Measurements from ENCODE around the gene SPECC1. TPM values are rescaled to one million over a fixed set of nuclear protein-coding genes. Genes with fewer than 3 reads are reported as not detected.

SPECC1 gene
- total and polyA plus RNA-seq, 2 of the 4 experiments (the other 2 are of a cell fraction): 16.9 to 26.2 TPM

DNA sequence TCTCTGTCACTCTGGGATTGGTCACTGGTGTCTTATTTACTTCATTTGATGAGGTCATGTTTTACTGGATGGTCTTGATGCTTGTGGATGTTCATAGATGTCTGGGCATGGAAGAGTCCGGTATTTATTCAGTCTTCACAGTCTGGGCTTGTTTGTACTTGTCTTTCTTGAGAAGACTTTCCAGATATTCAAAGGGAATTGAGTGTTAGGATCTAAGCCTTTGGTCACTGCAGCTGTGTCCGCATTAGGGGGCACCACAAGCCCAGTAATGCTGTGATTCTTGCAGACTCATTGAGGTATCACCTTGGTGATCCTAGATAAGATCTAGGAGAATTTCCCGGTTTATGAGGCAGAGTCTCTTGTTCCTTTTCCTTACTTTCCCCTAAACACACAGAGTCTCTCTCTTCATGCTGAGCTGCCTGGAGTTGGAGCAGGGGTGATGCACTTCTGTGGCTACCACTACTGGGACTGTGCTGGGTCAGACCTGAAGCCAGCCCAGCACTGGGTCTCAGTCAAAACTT, 214.7 kb downstream of the SPECC1 start:
- H3K27me3 ChIP-seq (ENCODE audit: control insufficient read depth, insufficient read depth, low read length): no peaks in the 10 kb centered on the region
- peaks cover 23 to 48% of the 10 kb centered on the region in 2 experiments; a peak in 3 of 4 replicates for H3K79me1 ChIP-seq (ENCODE audit: low read depth in 1 of 2, low read length in 2 of 2)
- H3K4me2 ChIP-seq (ENCODE audit: low read depth, low read length): no peak overlapping the region
- intact Hi-C loops (cut with micrococcal nuclease): loop anchor here (10.0 kb wide), 1 partner anchor 771 kb away; no protein-coding TSS in a partner anchor
- ATAC-seq (ENCODE audit: low read depth) (no peak), DNase-seq (peak; percentile 10)
- H3K23ac ChIP-seq (ENCODE audit: low read depth, low read length): peak overlapping the region; percentile 22; the same call in 1 of the 2 replicates
- H4K5ac ChIP-seq (ENCODE audit: low read depth, low read length): peak overlapping the region; percentile 45; the same call in 1 of the 2 replicates
- ChIA-PET CTCF (no interaction called here), POLR2A (ENCODE audit: unreplicated experiment) (no interaction called here)
- peak overlapping the region; percentile 17; the same call in 1 of the 2 replicates for H2BK20ac ChIP-seq (ENCODE audit: low read depth, low read length)
- no peak overlapping the region for H3K4me3 ChIP-seq (ENCODE audit: insufficient read depth, low read depth, low read length)
- H3K56ac ChIP-seq (ENCODE audit: extremely low read depth, insufficient read depth, low read length): no peak overlapping the region
- peak overlapping the region in 1 of 2 experiments; percentile 10; a peak in 1 of 4 replicates for H4K8ac ChIP-seq (ENCODE audit: low read depth in 2 of 2, low read length in 2 of 2)
- H2BK120ac ChIP-seq (ENCODE audit: low read depth, low read length): peak overlapping the region; percentile 41; the same call in 1 of the 2 replicates
- H3K14ac ChIP-seq (replicated peaks; ENCODE audit: low read depth, low read length): 0 out of 2 replicates have a peak overlapping the region, but pooled peaks have one; percentile 10
- H2AFZ ChIP-seq (replicated peaks; ENCODE audit: low read length, poor library complexity): no peak overlapping the region
- peaks cover under 1% of the 10 kb centered on the region for H3K36me3 ChIP-seq (ENCODE audit: control insufficient read depth, insufficient read depth, low read length)
- dilution Hi-C loops (cut with HindIII; ENCODE audit: low sequenced_read_pairs, unreplicated experiment): no loop called here
- peaks cover 16% of the 10 kb centered on the region for H3K9me1 ChIP-seq (ENCODE audit: insufficient read depth, low read length)
- peak overlapping the region; percentile 18 for H2BK5ac ChIP-seq (ENCODE audit: low read depth, low read length, poor library complexity, severe bottlenecking)
- peak overlapping the region; percentile 16; the same call in 1 of the 2 replicates for H4K91ac ChIP-seq (ENCODE audit: insufficient read depth, low read depth, low read length)
- no CpG with 5 or more reads among the region's 3 CpGs for WGBS, 2 experiments (ENCODE audit: extremely low coverage in 2 of 2, insufficient read length in 1 of 2)
- no peaks in the 10 kb centered on the region; the same call in 1 of the 2 replicates for H4K20me1 ChIP-seq (ENCODE audit: insufficient read depth, low read length)
- no peak overlapping the region for H2AK9ac ChIP-seq (replicated peaks; ENCODE audit: low read depth, low read length, poor library complexity)
- no TSS peak for BruUV-seq (replicated peaks)
- in situ Hi-C loops (cut with MboI; ENCODE audit: low sequenced_read_pairs): loop anchor here (10.0 kb wide), 1 partner anchor 91 kb away; no protein-coding TSS in a partner anchor
- H3K4ac ChIP-seq (ENCODE audit: low read depth, low read length): peak overlapping the region; percentile 12; the same call in 1 of the 2 replicates
- no peak overlapping the region for H2BK15ac ChIP-seq (ENCODE audit: low read depth, low read length)
- H3K9ac ChIP-seq (ENCODE audit: low read depth, low read length): no peak overlapping the region
- peaks cover 24% of the 10 kb centered on the region for H3K4me1 ChIP-seq (ENCODE audit: control insufficient read depth, insufficient read depth, low read length)
- H3K27ac ChIP-seq (ENCODE audit: insufficient read depth, low read length): peak overlapping the region; percentile 1; the same call in 1 of the 2 replicates
- H3K9me3 ChIP-seq (ENCODE audit: control insufficient read depth, insufficient read depth, low read length): no peaks in the 10 kb centered on the region
- TF ChIP-seq CHD1 (IDR thresholded peaks at IDR 0.05; ENCODE audit: low read depth, low read length): no peak
- no peak for TF ChIP-seq RAD21 (IDR thresholded peaks at IDR 0.05; ENCODE audit: low read length)
- TF ChIP-seq FOS (IDR thresholded peaks at IDR 0.05; ENCODE audit: low read depth, low read length): no peak
- TF ChIP-seq, protein P1, sequence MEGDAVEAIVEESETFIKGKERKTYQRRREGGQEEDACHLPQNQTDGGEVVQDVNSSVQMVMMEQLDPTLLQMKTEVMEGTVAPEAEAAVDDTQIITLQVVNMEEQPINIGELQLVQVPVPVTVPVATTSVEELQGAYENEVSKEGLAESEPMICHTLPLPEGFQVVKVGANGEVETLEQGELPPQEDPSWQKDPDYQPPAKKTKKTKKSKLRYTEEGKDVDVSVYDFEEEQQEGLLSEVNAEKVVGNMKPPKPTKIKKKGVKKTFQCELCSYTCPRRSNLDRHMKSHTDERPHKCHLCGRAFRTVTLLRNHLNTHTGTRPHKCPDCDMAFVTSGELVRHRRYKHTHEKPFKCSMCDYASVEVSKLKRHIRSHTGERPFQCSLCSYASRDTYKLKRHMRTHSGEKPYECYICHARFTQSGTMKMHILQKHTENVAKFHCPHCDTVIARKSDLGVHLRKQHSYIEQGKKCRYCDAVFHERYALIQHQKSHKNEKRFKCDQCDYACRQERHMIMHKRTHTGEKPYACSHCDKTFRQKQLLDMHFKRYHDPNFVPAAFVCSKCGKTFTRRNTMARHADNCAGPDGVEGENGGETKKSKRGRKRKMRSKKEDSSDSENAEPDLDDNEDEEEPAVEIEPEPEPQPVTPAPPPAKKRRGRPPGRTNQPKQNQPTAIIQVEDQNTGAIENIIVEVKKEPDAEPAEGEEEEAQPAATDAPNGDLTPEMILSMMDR (conservative IDR thresholded peaks at IDR 0.05; ENCODE audit: low read depth, low read length): 0 out of 2 replicates have a peak, but pooled peaks have one; percentile 11
- TF ChIP-seq MAZ (IDR thresholded peaks at IDR 0.05; ENCODE audit: borderline replicate concordance, low read depth, low read length): no peak
- no peak overlapping the region for H2AK5ac ChIP-seq (ENCODE audit: low read depth, low read length)
- peak overlapping the region; percentile 31 for H3K18ac ChIP-seq (ENCODE audit: low read depth, low read length)

Measured in IMR-90 (cell line).